ENCODE measurements around the gene ISCU.
A peak's percentile ranks its signal among the peaks of the same experiment; 100 is the strongest.

Gene ISCU

DNA sequence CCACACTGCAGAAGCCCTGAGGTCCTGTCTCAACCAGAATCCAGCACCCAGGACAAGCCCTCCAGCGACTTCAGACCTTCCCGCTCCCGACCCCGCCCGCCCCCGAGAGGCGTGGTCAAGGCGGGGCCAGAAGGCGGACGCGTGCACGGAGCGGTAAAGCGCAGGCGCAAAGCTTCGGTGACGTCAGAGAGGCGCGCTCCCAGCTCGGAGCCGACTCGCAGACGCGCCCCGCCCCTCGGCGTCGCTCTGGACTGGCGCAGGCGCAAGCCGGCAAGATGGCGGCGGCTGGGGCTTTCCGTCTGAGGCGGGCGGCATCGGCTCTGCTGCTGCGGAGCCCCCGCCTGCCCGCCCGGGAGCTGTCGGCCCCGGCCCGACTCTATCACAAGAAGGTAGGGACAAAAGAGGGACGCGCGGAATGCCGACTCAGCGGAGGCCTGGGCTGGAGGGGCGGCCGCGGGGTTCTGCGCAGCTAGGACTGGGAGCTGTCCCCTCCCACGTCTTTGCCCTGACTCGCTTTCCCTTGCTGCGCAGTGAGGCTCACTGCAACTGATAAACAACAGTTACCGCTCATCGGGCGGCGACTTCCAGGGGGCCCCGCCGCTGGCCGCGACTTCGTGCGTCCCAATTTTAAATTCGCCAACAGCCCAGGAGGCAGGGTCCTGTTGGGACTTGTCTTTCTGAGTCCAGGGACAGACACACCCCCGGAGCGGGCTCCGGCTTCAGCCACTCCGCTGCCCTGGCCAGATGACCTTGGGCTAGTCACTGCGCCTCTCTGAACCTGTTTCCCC is at the start of gene ISCU:
TSS of gene ISCU (plus strand) at position 249 of the 788 bp plus-strand sequence. CDS start at position 276, 27 bp downstream.
- DNase-seq (ENCODE audit: low spot score) = peak; percentile 98

DNA sequence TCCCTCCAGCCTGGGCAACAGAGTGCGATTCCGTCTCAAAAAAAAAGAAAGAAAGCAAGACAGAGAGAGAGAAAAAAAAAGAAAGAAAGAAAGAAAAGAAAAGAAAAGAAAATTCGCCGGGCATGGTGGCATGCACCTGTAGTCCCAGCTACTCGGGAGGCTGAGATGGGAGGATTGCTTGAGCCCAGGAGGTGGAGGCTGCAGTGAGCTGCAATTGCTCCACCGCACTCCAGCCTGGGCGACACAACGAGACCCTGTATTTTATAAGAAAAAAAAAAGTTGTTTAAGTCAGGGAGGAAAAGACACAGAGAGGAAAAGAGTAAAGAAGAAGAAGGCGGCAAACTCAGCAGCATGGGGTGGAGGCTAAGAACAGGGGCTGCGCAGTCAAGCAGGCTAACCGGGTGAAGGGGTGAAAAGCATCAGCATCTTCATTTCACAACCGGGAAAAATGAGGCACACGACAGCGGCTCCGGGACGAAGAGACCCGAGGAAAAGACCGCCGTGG is 47.9 kb upstream of the ISCU start:
- no peak for DNase-seq (ENCODE audit: low spot score)

DNA sequence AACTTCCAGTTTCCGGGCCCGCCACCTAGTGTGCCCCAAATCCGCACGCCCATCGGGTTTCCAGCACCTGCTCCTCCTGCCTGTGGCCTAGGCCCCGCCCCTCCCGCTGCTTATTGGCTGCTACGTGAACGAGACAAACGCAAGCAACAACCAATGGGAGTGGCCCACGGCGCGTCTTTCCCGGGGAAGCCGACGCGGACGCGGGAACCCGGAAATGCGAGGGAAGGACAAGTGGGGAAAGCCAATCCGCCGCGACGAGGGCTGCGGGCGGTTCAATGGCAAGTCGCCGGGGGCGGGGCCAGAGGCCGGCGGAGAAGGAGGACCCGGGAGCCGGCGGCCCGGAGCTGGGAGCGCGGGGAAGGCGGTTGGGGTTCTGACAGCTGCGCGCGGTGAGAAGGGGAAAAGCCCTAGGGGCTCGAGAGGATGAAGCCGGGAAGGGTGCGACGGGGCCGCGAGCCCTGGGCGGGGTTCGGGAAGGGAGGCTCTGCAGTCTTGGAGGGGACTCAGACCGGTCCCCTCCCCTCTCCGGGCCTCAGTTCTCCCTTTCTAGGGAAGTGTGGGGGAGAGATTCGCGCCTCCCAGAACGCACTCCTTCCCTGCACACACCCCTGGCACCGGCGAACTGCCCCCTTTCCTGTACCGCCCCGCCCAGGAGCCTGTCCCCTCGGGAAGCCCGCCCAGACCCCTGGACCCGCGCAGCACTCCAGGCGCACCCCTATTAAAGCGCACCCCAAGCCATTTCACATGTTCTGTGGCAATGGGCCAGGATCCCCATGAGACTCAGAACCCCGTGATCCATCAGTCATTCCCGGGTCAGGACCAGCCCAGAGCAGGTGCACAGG is 47.2 kb upstream of the ISCU start, which contains the start of gene FICD:
TSS of gene FICD (plus strand) at position 305 of the 842 bp plus-strand sequence. CDS start 1,696 bp downstream, outside the sequence.
- peak; percentile 99 for DNase-seq (ENCODE audit: low spot score)

DNA sequence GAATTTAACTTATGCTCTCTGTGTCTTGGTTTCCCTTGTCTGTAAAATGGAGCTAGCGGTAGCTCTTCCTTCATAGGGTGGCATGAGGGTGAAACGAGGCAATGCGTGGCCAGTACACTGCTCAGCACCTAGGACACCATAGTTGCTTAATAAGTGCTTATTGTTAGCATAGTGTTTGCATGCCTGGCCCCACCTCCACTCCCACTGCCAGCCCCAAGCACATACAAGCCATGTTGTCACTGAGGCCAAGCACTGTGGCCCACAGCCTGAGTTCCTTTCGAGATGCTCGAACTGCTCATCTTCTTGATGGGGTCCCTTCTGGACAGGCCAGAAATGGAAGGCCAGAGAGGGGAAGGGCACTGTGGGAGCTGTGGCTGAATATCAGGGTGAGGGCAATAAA is 46.5 kb upstream of the ISCU start:
- no peak for DNase-seq (ENCODE audit: low spot score)

DNA sequence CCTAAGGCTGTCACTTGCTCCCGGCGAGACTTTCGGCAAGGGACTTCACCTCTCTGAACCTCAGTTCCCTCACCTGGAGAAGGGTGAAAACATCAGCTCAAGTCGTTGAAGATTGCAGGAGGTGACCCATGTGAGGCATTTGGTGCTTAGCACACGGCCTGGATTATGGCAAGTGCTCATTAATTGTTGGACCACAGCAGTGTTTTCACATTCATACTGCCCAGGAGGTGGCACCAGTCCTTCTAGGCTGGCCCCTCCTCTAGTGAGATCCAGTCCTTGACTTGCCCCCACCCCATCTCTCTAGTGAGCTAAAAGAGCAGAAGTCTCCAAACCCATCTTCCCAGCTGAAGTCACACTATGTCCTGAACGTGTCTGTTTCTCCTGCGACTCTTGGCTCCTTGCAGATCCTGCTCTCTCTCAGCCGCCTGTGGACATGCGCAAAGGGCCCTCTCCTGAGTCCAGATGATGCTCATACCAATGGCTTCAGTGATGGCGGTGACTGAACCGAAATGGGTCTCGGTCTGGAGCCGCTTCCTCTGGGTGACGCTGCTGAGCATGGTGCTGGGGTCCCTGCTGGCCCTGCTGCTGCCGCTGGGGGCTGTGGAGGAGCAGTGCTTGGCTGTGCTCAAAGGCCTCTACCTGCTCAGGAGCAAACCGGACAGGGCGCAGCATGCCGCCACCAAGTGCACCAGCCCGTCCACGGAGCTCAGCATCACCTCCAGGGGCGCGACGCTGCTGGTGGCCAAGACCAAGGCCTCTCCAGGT is 45.7 kb upstream of the ISCU start:
- no peak for DNase-seq (ENCODE audit: low spot score)

DNA sequence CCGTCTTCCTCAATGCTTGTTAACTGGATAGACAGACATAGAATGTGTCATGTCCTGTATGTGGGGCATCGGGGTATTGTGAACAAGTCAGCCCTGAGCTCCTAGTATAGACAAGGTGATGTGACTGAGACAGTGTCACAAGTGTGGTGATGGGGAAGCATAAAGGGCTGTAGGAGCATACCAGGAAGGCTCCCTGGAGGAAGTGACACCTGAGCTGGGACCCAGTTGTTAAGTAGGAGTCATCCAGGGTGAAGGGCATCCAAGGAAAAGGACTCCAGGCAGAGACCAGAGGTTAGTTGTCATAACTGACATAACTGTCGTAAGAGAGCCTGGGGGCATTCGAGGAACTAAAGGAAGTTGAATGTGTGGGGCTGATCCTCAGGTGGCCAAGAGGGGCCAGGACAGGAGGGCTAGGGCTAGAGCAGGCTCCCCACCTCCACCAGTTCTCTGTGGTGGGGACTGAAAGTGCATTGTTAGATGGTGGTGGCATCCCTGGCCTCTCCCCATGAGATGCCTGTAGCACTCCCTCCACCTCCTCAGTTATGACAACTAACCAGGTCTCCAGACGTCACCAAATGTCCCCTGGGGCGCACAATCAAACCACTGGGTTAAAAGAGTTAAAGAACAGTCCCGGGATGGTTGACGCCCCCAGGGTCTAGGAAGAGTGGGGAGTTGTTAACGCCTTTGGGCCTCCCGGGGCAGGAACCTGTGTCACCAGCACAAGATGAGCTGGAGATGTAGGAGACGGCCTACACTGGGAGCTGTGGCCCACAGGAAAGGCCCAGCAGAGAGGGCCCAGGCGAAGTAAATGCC is 44.9 kb upstream of the ISCU start:
- DNase-seq (ENCODE audit: low spot score) = no peak

DNA sequence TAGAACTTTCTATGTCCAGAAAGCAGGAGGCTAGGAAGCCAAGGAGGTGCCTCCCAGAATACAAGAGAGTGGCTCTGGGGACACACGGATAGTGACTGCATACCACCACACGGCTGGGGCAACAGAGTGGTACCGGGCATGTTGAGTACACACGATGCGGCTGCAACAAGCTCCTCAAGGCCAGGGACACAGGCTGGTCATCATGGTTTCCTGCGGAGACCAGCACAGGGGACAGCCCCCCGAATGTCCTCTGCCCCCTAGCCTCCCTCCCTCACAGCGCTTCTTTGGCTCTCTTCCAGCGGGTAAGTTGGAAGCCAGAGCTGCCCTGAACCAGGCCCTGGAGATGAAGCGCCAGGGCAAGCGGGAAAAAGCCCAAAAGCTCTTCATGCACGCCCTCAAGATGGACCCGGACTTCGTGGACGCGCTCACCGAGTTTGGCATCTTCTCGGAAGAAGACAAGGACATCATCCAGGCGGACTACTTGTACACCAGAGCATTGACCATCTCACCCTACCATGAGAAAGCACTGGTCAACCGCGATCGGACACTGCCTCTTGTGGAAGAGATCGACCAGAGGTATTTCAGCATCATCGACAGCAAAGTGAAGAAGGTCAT is 44.2 kb upstream of the ISCU start:
- DNase-seq (ENCODE audit: low spot score) = no peak

DNA sequence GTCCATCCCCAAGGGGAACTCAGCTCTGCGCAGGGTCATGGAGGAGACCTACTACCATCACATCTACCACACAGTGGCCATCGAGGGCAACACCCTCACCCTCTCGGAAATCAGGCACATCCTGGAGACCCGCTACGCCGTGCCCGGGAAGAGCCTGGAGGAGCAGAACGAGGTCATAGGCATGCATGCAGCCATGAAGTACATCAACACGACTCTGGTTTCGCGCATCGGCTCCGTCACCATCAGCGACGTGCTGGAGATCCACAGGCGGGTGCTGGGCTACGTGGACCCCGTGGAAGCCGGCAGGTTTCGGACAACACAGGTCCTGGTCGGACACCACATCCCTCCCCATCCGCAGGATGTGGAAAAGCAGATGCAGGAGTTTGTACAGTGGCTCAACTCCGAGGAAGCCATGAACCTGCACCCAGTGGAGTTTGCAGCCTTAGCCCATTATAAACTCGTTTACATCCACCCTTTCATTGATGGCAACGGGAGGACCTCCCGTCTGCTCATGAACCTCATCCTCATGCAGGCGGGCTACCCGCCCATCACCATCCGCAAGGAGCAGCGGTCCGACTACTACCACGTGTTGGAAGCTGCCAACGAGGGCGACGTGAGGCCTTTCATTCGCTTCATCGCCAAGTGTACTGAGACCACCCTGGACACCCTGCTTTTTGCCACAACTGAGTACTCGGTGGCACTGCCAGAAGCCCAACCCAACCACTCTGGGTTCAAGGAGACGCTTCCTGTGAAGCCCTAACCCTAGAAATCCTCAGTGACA is 43.5 kb upstream of the ISCU start:
- no peak for DNase-seq (ENCODE audit: low spot score)

DNA sequence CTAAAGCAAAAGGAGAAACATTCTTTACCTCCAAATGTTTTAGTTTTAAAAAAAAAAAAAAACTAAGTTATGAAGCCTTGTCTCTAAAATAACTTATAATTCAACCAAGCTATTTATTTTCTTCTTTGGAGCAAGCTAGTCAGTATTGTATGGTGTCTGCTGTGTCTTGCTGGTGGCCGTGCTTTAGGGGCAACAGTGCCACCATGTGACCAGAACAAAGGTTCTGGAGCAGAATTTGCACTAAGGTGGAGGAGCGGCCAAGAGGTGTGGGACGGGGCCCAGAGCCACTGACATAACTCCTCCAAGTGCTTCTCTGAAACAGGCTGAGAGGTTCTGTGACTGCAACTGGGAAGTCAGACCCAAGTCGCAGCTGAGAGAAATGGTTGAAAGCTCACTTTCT is 42.8 kb upstream of the ISCU start:
- no peak for DNase-seq (ENCODE audit: low spot score)

DNA sequence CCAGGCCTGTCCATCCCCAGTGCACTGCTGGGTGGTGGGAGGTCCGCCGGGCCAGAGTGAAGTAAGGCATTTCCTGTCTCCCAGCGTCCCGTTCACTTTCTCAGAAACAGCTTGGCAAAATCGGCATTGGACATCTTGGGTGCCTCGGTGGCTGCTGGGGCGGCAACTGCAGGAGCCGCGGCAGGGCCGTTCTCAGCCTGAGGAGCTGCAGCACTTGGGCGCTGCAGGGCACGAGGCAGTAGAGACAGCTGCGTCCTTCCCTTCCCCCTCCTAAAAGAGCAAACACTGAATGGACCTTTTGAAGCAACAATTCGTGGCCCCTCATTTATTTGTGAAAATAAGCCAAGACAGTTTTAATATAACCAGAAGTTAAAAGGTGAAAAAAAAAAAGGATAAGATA is 39.0 kb upstream of the ISCU start:
- DNase-seq (ENCODE audit: low spot score) = no peak

DNA sequence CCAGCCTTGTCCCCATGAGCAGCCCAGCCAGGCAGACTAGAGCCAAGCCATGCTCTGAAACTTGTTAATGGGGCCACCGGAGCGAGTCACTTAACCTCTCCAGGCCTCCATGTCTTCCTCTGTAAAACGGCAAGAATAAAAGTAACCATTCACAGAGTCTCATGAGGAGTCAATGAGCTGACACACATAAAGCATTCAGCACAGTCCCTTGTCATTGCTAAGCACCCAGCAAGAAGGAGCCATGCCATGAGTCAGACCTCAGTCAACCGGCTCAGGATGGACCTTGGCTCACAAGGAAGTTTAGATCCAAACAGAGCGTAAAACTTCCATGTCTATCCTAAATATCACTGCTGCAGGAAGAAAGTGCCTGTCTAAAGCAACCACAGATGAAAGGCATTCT is 36.7 kb upstream of the ISCU start:
- DNase-seq (ENCODE audit: low spot score) = no peak

DNA sequence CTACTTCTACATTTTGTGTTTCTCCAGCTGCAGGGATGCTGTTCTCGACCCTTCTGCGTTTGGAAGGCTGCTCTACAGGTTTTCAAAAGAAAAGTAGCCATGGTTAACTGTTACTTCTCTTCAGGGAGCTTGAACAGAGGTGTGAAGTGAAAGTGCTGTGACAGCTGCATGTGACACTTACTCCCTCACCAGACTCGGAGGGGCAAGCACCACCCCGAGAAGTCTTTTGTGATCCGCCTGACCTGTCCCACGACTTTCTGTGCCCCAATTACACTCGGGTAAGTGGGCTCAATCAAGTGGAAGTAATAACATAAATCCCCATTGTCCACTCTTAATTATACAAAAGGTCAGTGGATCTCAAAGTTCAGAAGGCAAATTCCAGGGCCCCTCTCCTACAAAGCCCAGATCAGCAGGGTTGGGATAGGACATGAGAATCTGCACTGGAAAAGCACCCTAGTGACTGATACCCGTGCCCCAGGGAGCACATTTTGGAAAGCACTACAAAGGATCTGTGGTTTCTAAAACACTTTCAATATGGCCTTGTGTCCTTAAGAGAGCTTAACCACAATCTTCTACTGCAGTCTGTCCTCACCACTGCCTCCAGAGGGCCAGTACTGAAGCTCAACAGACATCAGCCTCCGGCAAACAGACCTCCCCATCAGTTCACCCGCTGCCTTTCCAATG is 35.8 kb upstream of the ISCU start:
- no peak for DNase-seq (ENCODE audit: low spot score)

DNA sequence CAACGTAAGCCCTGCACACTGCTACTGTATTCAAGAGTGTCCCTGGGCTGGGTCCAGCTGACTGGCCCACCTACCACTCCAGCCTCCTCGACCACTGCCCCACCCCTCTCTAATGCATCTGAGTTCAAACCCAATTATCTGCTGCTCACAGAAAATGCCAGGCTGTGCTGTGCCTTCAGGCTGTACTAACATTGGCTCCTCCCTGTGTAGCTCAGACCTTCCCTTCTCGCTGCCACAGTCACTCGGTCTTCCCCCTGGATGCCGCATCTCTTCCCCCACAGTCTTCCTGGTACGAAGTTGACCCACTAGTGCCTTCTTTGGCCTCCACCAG is 35.3 kb upstream of the ISCU start:
- DNase-seq (ENCODE audit: low spot score) = no peak

DNA sequence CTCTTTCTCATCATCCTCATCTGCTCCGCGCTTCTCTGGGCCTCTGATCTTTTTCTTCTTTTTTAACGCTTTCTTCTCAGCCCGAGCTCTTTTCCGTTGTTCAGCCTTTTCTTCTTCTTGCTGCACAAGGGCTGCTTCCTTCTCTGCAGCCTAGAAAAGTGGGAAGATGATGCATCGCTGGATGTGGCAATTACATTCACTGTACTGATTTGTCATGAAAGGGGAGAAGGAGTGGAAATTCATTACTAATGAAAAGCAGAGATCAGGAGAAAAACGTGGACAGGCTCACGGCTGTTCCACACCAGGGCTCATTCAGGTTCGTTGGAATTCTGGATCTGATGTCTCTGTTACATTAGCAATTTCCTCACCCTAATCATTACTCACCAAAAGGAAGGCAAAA is 32.2 kb upstream of the ISCU start:
- DNase-seq (ENCODE audit: low spot score) = no peak

DNA sequence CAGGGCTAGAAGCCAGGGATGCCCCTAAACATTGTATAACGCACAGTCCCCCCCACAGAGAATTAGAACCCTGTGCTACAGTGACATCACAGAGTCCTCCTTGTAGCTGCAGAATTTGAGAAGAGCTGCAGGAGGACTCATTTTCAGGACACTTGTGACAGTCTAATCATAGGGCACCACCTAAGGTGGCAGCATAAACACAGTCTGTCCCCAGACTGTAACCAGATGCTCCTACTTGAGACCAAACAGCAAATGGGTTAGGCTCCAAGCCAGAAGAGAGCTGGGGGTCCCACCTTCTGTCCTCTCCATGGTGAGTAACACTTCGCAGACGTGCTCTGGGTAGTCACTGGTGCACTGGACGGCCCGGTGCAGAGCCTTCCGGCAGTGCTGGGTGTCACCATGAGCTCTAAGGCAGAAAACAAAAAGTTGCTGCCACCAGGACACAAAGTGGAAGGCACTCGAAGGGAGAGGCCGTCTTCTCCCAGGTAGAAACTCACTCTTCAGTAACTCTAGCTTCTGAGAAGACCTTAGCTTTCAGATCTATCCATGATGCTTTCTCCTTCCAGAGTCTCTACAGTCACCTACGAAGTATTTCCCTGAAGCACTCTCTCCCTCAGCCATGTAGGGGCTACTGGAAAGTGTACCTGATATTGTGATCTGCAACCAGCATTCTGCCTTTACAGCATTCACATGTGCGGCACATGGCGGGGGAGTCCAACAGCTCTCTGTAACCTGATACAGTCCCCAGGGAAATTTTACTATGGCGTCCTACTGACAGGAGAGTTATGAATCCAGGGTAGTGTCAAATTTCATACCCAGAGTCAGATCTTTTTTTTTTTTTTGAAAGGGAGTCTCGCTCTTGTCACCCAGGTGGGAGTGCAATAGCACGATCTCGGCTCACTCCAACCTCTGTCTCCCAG is 30.2 kb upstream of the ISCU start:
- DNase-seq (ENCODE audit: low spot score) = no peak

DNA sequence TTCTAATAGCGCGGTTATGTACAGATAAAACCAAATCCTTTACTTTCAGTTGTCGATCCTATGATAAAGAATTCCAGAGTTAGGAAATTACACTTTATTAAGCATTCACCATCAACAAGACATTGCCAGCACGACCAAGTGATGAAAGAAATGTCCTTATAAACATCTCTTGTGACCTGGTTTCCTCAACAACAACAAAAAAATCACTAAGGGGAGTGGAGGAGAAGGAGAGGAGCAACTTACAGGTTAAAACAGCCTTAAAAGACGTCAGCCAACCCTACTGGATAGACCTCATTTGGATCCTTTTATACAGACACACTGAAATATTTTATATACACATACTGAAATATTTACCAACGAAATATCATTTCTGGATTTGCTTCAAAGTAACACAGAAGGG is 24.2 kb upstream of the ISCU start:
- no peak for DNase-seq (ENCODE audit: low spot score)

DNA sequence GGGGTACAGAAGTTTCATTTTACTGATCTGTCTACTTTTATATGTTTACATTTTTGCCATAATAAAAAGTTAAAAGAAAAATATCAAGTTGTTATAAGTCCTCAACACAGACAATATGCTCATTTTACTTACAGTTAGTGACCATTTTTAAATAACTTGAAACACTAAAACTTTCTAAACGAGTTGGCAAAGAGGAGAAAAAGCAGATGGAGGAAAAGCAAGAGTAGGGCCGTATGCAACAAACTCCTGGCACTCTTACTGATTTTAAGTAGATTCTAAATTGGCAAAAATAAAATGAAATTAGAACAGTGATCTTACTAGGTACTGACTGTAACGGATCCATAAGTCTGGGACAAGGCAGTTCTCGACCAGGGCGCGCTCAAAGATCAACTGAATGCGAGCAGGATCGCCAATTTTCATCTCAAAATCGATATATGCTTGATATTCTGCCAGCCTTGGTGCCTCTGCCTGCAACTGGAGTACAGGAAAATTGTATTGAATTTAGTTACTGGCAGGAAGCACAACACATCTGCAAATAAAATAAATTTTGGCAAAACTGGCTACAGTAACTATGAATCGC is 23.7 kb upstream of the ISCU start:
- DNase-seq (ENCODE audit: low spot score) = no peak

DNA sequence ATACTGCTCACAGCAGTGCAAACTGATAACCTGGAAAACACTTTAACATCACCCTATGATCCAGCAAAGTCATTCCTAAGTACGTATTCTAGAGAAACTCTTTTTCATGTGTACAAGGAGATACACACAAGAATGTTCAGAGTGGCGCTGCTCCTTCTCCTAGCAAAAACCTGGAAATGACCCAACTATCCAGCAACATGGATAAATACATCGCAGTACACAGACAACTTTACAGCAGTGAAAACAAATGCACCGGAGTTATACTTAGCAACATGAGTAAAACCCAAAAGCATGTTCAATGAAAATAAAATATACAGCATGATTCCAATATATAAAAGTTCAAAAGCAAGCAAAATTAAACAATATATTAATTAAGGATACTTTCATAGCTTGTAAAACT is 20.1 kb upstream of the ISCU start:
- DNase-seq (ENCODE audit: low spot score) = no peak

All from CD4-positive, alpha-beta T cell treated with Interleukin-6 at 100 ng/mL for 8 hours (primary cell).